ENCODE results near the gene TMPRSS3.

TMPRSS3 gene

DNA sequence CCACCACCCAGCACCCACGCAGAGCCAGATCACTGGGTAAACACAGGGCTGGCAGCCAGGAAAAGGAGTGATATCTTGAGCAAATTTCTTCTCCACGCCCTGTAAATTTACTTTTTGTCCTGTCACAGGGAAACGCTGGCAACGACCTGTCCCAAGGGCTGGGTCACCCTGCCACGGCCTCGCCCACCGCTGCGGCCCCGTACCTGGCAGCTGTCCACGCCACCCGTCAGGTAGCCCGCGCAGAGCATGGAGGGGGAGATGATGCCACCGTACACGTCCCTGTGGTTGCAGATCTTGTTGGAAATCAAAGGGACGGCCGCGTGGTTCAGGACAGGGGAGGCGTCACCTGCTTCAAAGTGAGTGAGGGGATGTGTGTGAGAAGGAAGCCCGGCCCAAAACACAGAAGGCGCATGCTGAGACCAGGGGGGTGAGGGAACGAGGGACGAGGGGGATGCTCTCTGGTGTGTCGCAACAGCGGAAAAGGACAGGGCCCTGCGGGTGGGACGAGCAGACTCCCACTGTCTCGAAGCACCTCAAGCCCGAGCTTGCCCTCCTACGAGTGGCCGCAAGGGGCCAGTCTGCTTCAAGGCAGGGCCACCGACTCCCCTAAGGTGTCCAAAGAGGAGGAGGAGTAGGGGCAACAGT, 19.4 kb downstream of the TMPRSS3 start:
- Histone ChIP-seq H3K27ac (ENCODE audit: low read depth, low read length) (no peak overlapping the region), H3K9ac (ENCODE audit: low read length in 5 of 5) (no peak overlapping the region)

GRCh38 chr21:42375966-42376337, 19.9 kb downstream of the TMPRSS3 start:
- Histone ChIP-seq H3K4me3 (ENCODE audit: low read depth in 1 of 5, low read length in 5 of 5) (no peak overlapping the region), H3K36me3 (ENCODE audit: control insufficient read depth in 5 of 5, insufficient read depth in 5 of 5, low read length in 5 of 5) (no peaks in the 10 kb centered on the region), H3K27me3 (ENCODE audit: control insufficient read depth in 5 of 5, insufficient read depth in 4 of 5, low read length in 5 of 5) (peaks cover 11 to 29% (median 23%) of the 10 kb centered on the region in 5 donors), H3K9me3 (ENCODE audit: control insufficient read depth in 5 of 5, low read length in 5 of 5) (no peaks in the 10 kb centered on the region), H3K4me1 (ENCODE audit: control insufficient read depth in 5 of 5, insufficient read depth in 5 of 5, low read length in 5 of 5) (no peaks in the 10 kb centered on the region), H3K9ac (ENCODE audit: low read length in 5 of 5) (no peak overlapping the region), H3K27ac (ENCODE audit: low read depth, low read length) (no peak overlapping the region)

More for the DNA sequence above, 19.4 kb downstream of the TMPRSS3 start:
- Histone ChIP-seq H3K9me3 (ENCODE audit: control insufficient read depth in 5 of 5, low read length in 5 of 5) (peaks cover 0 to 1% (median 0%) of the 10 kb centered on the region in 5 donors), H3K4me1 (ENCODE audit: control insufficient read depth in 5 of 5, insufficient read depth in 5 of 5, low read length in 5 of 5) (no peaks in the 10 kb centered on the region), H3K4me3 (ENCODE audit: low read depth in 1 of 5, low read length in 5 of 5) (no peak overlapping the region), H3K27me3 (ENCODE audit: control insufficient read depth in 5 of 5, insufficient read depth in 4 of 5, low read length in 5 of 5) (peaks cover 11 to 29% (median 23%) of the 10 kb centered on the region in 5 donors), H3K36me3 (ENCODE audit: control insufficient read depth in 5 of 5, insufficient read depth in 5 of 5, low read length in 5 of 5) (no peaks in the 10 kb centered on the region)

- no peak overlapping the region for H3K27ac ChIP-seq (ENCODE audit: low read depth, low read length)
- no peaks in the 10 kb centered on the region for H3K4me1 ChIP-seq (ENCODE audit: control insufficient read depth in 5 of 5, insufficient read depth in 5 of 5, low read length in 5 of 5)
- H3K4me3 ChIP-seq (ENCODE audit: low read depth in 1 of 5, low read length in 5 of 5): no peak overlapping the region
- no peak overlapping the region for H3K9ac ChIP-seq (ENCODE audit: low read length in 5 of 5)
- no peaks in the 10 kb centered on the region for H3K9me3 ChIP-seq (ENCODE audit: control insufficient read depth in 5 of 5, low read length in 5 of 5)
- no peaks in the 10 kb centered on the region for H3K36me3 ChIP-seq (ENCODE audit: control insufficient read depth in 5 of 5, insufficient read depth in 5 of 5, low read length in 5 of 5)
- peaks cover 11 to 33% (median 28%) of the 10 kb centered on the region in 5 donors for H3K27me3 ChIP-seq (ENCODE audit: control insufficient read depth in 5 of 5, insufficient read depth in 4 of 5, low read length in 5 of 5)
Measured at GRCh38 chr21:42375506-42375905, 20.3 kb downstream of the TMPRSS3 start.

GRCh38 chr21:42374864-42375499, 20.9 kb downstream of the TMPRSS3 start:
- Histone ChIP-seq H3K36me3 (ENCODE audit: control insufficient read depth in 5 of 5, insufficient read depth in 5 of 5, low read length in 5 of 5) (no peaks in the 10 kb centered on the region), H3K4me1 (ENCODE audit: control insufficient read depth in 5 of 5, insufficient read depth in 5 of 5, low read length in 5 of 5) (no peaks in the 10 kb centered on the region), H3K4me3 (ENCODE audit: low read depth in 1 of 5, low read length in 5 of 5) (no peak overlapping the region), H3K9ac (ENCODE audit: low read length in 5 of 5) (no peak overlapping the region), H3K9me3 (ENCODE audit: control insufficient read depth in 5 of 5, low read length in 5 of 5) (no peaks in the 10 kb centered on the region), H3K27me3 (ENCODE audit: control insufficient read depth in 5 of 5, insufficient read depth in 4 of 5, low read length in 5 of 5) (peaks cover 11 to 38% (median 29%) of the 10 kb centered on the region in 5 donors), H3K27ac (ENCODE audit: low read depth, low read length) (no peak overlapping the region)

DNA sequence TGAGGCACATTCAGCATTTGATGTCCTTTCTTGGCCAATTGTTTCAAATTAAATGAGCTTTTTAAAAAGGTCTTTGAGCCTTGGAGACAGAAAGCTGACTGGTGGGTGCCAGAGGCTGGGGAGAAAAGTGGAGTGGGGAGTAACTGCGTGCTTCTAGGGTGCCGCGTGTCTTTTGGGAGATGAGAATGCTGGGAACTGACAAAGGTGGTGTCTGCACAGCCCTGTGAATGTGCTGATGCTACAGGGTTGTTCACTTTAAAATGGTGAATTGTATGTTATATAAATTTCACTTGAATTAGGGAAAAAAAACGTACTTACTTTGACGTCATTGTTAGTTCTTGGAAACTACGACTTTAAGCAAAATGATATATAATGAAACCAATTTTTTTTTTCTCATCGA, 21.4 kb downstream of the TMPRSS3 start:
- H3K9me3 ChIP-seq (ENCODE audit: control insufficient read depth in 5 of 5, low read length in 5 of 5): no peaks in the 10 kb centered on the region
- H3K9ac ChIP-seq (ENCODE audit: low read length in 5 of 5): no peak overlapping the region
- H3K4me3 ChIP-seq (ENCODE audit: low read depth in 1 of 5, low read length in 5 of 5): no peak overlapping the region
- no peaks in the 10 kb centered on the region for H3K36me3 ChIP-seq (ENCODE audit: control insufficient read depth in 5 of 5, insufficient read depth in 5 of 5, low read length in 5 of 5)
- peaks cover 11 to 38% (median 29%) of the 10 kb centered on the region in 5 donors for H3K27me3 ChIP-seq (ENCODE audit: control insufficient read depth in 5 of 5, insufficient read depth in 4 of 5, low read length in 5 of 5)
- H3K4me1 ChIP-seq (ENCODE audit: control insufficient read depth in 5 of 5, insufficient read depth in 5 of 5, low read length in 5 of 5): no peaks in the 10 kb centered on the region
- no peak overlapping the region for H3K27ac ChIP-seq (ENCODE audit: low read depth, low read length)

DNA sequence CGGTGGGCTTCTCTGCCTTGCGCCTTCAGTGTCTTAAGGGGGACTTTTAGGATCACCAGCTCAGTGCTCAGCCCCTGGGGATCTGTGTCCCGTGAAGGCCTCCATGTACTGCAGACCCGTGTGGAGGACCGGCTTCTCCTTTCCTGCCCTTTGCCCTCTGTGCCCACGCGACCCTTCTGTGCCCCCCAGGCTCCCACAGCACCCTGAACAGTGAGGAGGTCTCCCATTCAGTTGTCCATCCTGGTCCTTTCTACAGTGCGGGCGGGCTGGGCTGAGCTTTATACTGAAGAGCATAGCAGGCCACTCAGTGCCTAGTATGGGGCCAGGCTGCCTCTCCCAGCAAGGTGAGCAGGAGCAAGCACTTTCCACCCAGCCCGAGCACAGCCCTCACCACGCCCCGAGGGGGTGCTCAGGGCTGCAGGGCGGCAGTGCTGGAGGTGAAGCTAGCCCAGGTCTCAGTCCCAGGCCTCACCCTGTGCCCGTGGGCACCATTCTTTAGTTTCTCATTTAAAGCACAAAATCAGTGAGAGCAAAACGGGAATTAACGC, 21.9 kb downstream of the TMPRSS3 start:
- H3K27me3 ChIP-seq (ENCODE audit: control insufficient read depth in 5 of 5, insufficient read depth in 4 of 5, low read length in 5 of 5): peaks cover 11 to 38% (median 30%) of the 10 kb centered on the region in 5 donors

GRCh38 chr21:42373196-42373907, 22.5 kb downstream of the TMPRSS3 start:
- no peaks in the 10 kb centered on the region for H3K9me3 ChIP-seq (ENCODE audit: control insufficient read depth in 5 of 5, low read length in 5 of 5)
- no peaks in the 10 kb centered on the region for H3K36me3 ChIP-seq (ENCODE audit: control insufficient read depth in 5 of 5, insufficient read depth in 5 of 5, low read length in 5 of 5)
- H3K27ac ChIP-seq (ENCODE audit: low read depth, low read length): no peak overlapping the region
- no peak overlapping the region for H3K4me3 ChIP-seq (ENCODE audit: low read depth in 1 of 5, low read length in 5 of 5)
- no peak overlapping the region for H3K9ac ChIP-seq (ENCODE audit: low read length in 5 of 5)
- no peaks in the 10 kb centered on the region for H3K4me1 ChIP-seq (ENCODE audit: control insufficient read depth in 5 of 5, insufficient read depth in 5 of 5, low read length in 5 of 5)
- peaks cover 11 to 38% (median 30%) of the 10 kb centered on the region in 5 donors for H3K27me3 ChIP-seq (ENCODE audit: control insufficient read depth in 5 of 5, insufficient read depth in 4 of 5, low read length in 5 of 5)

More for the DNA sequence above, 21.9 kb downstream of the TMPRSS3 start:
- H3K4me3 ChIP-seq (ENCODE audit: low read depth in 1 of 5, low read length in 5 of 5): no peak overlapping the region
- no peaks in the 10 kb centered on the region for H3K9me3 ChIP-seq (ENCODE audit: control insufficient read depth in 5 of 5, low read length in 5 of 5)
- no peak overlapping the region for H3K9ac ChIP-seq (ENCODE audit: low read length in 5 of 5)
- H3K4me1 ChIP-seq (ENCODE audit: control insufficient read depth in 5 of 5, insufficient read depth in 5 of 5, low read length in 5 of 5): no peaks in the 10 kb centered on the region
- no peak overlapping the region for H3K27ac ChIP-seq (ENCODE audit: low read depth, low read length)
- H3K36me3 ChIP-seq (ENCODE audit: control insufficient read depth in 5 of 5, insufficient read depth in 5 of 5, low read length in 5 of 5): no peaks in the 10 kb centered on the region

DNA sequence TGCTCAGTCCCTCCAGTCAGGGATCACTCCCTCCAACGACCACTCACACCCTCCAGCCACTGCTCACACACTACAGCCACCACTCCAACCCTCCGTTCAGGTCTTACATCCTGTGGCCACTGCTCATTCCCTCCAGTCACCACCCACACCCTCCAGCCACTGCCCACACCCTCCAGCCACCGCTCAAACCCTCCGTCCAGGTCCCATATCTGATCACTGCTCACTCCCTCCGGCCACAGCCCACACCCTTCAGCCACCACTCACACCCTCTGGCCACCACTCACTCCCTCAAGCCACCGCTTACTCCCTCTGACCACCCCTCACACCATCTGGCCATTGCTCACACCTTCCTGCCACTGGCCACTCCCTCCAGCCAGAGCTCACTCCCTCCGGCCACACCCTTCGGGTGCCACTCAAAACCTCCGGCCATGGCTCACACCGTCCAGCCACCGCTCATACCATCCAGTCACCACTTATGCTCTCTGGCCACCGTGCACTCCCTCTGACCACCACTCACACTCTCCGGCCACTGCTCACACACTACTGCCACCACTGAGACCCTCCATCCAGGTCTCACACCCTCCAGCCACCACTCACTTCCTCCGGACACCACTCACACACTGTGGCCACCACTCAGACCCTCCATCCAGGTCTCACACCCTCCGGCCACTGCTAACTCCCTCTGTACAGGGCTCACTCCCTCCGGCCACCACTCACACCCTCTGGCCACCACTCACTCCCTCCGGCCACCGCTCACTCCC, 24.8 kb downstream of the TMPRSS3 start:
- Histone ChIP-seq H3K36me3 (ENCODE audit: control insufficient read depth in 5 of 5, insufficient read depth in 5 of 5, low read length in 5 of 5) (no peaks in the 10 kb centered on the region), H3K9me3 (ENCODE audit: control insufficient read depth in 5 of 5, low read length in 5 of 5) (no peaks in the 10 kb centered on the region), H3K4me1 (ENCODE audit: control insufficient read depth in 5 of 5, insufficient read depth in 5 of 5, low read length in 5 of 5) (no peaks in the 10 kb centered on the region), H3K27ac (ENCODE audit: low read depth, low read length) (no peak overlapping the region), H3K9ac (ENCODE audit: low read length in 5 of 5) (no peak overlapping the region), H3K27me3 (ENCODE audit: control insufficient read depth in 5 of 5, insufficient read depth in 4 of 5, low read length in 5 of 5) (peaks cover 11 to 26% (median 20%) of the 10 kb centered on the region in 5 donors), H3K4me3 (ENCODE audit: low read depth in 1 of 5, low read length in 5 of 5) (no peak overlapping the region)

- Histone ChIP-seq H3K9me3 (ENCODE audit: control insufficient read depth in 5 of 5, low read length in 5 of 5) (no peaks in the 10 kb centered on the region), H3K36me3 (ENCODE audit: control insufficient read depth in 5 of 5, insufficient read depth in 5 of 5, low read length in 5 of 5) (no peaks in the 10 kb centered on the region), H3K27me3 (ENCODE audit: control insufficient read depth in 5 of 5, insufficient read depth in 4 of 5, low read length in 5 of 5) (peaks cover 4 to 25% (median 13%) of the 10 kb centered on the region in 5 donors), H3K27ac (ENCODE audit: low read depth, low read length) (no peak overlapping the region), H3K9ac (ENCODE audit: low read length in 5 of 5) (no peak overlapping the region), H3K4me1 (ENCODE audit: control insufficient read depth in 5 of 5, insufficient read depth in 5 of 5, low read length in 5 of 5) (no peaks in the 10 kb centered on the region), H3K4me3 (ENCODE audit: low read depth in 1 of 5, low read length in 5 of 5) (no peak overlapping the region)
Measured at GRCh38 chr21:42369821-42370220, 26.0 kb downstream of the TMPRSS3 start.

Data from subcutaneous abdominal adipose tissue (tissue), 5 donors.